GM18499 (cell line): ENCODE data around the gene SOBP.

Experiments used
- ATAC-seq: cut with Tn5 transposase; IDR thresholded peaks from one replicate; pipeline ENCODE4 v1.9.1; 2021; ENCODE audit warnings: moderate number of reproducible peaks; ENCODE audit not compliant: insufficient read depth, unreplicated experiment

Gene SOBP

DNA sequence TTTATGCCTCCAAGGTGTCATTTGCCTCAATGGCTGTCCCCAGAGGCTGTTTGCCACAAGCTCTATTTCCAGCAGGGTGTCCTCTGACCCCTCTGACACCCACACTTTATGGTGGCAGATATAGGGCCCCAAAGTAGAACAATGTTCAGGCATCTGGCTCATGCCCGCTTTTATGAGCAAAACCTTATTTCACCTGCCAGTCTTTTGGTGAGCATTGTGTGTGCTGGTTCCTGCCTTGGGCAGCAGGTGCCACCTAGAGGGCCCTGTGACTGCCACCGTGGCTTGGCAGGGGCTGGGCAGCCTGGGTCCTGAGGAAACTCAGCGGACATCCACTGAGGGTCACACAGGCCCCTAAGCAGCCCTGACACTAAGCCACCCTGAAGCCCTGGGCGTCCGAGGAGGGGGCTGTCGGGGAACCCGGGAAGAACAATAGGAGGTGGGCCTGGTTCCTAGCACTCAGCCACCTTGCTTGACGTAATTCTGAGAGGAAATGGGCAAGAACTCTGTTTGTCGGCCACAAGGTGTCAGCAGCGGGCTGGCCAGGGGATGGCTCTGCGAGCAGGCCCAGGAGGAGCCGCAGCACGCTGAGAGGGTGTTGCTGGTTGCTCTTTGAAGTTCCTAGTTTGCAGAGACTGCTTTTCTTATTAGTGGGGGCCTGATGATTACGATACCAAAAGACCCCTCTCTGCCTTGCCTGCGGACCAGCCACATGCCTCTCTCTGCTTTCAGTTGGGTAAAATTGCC is 185.2 kb downstream of the SOBP start:
- ATAC-seq = peak; percentile 72

DNA sequence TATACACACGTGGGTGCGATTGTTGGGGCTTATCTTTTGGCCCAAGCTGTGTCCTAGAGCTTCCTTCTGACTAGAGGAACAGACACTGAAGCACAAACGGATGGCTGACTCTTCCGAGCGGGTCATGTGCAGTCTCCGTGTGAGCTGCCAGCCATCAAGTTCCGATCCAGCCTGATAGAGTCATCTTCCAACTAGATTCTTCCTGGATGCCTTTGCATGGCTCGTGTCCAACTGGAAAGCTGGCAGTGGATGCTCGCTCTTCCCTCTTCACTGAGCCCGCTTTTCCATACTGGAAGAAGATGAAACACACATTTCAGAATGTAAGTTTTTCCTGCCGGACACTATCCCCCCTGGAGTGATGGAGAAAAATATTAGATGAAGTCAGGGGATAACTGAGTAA is 186.1 kb downstream of the SOBP start:
- no peak for ATAC-seq

DNA sequence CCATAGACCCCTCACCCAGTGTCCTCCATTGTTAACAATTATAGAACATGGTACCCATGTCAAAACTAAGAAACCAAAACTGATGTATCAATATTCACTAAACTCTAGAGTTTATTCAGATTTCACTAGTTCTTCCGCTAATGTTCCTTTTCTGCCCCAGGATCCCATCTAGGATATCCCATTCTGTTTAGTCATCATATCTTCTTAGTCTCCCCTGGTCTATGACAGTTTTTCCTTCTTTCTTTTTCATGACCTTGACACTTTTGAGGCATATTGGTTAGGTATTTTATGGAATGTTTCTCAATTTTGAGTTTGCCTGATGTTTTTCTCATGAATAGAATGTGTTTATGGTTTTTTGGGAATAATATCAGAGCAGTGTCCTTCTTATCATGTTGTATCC is 187.5 kb downstream of the SOBP start:
- no peak for ATAC-seq

DNA sequence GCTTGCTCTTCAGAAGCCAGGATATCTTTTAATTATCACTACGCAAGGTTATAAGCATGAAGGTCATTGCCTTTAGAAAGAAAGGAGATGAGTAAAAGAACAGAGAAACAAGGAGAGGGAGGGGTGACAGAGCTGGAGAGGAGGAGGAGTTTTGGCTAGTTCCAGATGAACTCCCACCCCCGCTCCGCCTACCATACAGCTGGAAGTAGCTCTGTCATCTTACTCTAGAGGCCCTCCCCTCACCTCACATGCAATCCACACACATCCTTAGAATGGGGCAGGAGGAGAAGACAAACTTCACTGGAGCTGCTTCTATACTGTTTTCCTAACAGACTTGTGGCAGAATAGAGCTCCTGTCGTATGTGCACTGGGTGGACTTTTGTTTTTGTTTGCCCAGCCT is 189.5 kb downstream of the SOBP start:
- ATAC-seq = no peak

DNA sequence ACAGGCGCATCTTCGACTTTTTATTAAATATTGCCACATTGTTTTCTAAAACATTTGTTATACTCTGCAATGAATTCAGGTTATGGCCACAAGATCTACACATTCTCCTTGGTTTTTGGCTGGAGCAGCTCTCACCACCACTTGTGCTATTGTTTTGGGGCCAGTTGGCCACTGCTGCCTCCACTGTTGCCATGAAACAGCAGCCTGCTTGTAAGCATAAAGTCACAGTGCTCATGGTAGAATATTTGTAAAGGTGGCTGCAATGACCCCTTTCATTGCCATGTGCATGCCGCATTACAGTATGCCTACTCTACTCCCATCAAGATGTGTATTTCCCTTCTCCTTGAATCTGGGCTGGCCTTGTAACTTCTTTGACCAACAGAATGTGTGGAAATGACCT is 192.8 kb downstream of the SOBP start:
- ATAC-seq = no peak

DNA sequence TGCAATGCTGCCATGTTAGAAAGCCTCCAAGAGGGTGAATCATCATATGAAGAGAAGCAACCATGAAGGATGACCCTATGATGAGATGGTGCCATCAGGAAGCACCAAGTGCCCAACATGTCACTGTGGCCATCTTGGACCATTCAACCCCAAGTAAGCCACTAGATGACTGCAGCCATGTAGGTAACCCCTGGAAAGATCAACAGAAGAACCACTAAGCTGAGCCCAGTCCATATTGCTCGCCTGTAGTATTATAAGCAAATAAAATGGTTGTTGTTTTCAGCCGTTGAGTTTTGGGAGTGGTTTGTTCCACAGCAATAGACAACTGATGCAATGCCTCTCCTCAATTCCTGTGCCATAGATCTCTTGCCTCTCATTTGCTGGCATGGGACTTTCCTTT is 193.3 kb downstream of the SOBP start:
- no peak for ATAC-seq

DNA sequence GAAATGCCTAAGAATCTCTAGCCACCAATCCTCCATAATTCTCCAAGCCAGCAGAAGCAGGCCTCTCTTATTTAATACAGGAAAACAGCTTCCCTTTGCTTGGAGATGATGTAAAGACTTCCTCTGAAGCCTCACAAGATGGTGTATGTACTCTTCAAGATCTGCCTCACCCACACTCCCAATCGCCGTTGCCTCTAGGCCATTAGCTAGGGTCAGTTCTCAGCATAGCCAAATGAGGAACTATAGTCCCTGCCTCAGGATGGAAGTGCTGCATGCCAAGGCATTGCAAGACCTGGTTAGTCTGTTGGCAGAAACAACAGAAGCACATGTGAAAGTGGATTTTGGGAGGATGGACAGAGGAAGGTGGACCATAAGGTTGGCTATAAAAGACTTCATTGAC is 195.1 kb downstream of the SOBP start:
- ATAC-seq = no peak

DNA sequence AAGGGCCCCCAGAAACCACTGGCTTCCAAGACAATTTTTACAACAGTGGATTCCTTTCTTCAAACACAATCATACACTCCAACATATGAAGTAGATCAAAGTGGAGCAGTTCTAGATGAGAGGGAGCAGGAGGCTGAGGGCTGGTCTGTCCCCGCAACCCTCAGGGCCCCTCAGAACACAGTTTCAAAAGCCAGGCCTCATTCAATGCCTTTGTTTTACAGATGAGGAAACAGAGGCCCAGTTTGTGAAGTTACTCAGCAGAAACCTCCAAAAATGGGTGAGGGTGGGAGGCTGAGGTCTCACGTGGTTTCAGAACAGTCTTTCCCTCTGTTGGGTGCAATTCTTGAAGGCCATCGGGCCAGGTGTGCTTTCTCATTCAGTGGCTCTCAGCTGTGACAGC is 199.3 kb downstream of the SOBP start:
- ATAC-seq = no peak

DNA sequence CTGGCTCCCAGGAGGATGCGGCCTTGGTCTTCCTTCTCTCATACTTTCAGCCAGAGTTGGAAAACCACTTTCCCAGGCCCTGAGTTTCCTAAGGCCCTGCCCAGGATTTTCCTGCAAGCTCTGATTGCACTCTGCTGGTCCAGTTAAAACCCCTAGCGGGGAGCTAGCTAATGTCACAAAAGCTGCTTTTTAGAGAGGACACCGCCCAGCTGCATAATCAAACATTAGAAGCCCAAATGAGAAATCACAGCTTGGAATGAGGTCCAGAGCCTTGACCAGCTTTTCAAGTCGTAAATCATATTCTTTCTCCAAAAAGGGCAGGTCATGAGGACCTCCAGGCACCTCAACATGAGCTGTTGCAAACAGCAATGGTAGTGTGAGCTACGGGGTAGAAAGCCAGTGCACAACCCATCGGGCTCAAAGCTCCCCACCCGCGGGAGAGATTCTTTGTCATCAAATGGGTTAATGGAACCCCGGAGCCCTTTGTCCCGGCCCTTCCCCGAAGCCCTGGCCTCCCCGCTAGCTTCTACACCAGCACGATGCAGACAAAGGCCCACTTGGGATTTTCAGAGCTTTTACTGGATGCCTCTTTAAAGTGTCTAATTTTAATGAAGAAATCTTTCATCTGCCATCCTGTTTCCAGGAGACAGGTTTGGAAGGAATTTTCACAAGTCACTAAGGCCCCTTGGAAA is 200.2 kb downstream of the SOBP start:
- ATAC-seq = no peak

DNA sequence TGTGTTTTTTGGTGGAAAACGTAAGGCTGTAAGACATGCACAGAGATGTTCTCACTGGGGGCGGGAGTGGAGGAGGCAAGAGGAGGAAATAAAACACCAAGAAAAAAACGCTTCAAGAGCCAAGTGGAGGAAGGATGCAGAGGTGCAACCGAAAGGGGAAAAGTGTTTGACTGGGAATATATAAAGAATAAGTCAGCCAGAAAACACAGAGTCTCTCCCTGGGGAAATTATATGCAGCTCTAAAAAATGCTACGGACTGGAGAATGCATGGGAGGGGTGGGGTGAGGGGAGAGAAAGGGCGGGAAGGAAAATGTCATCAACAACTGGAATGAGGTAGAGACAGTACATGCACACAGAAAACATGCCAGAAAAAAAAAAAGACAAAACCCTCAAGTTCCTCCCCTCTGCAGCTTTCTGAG is 200.7 kb downstream of the SOBP start:
- no peak for ATAC-seq

DNA sequence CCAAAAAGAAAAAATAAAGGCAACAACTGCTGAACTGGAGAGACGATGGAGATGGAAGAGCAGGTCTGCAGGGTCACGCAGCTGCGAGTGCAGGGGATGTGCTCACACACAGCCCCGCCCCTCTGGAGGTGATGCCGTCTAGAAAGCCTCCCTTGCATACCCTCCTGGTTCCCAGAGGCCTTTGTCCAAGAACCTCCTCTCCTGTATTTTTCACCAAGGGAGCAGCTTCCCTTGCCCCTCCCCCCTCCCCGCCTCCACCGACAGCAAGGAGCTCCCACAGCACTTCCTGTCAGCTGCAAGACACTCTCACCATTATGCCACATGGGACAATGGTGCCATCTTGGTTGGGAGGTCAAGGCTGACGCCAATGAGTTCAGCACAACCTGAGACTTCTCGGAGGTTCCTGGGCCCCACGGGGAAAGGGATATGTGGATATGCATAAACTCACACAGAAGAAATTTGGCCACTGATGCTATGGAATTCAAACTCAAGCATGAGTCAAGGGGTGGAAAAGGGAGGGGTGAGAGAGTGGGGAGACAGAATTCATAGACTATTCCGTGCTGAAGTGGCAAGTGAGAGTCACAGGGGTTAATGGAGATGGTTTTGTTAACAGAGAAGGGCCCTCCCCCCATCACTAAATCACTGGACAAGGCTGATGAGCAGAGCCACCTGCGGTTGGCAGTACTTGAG is 201.3 kb downstream of the SOBP start:
- no peak for ATAC-seq

DNA sequence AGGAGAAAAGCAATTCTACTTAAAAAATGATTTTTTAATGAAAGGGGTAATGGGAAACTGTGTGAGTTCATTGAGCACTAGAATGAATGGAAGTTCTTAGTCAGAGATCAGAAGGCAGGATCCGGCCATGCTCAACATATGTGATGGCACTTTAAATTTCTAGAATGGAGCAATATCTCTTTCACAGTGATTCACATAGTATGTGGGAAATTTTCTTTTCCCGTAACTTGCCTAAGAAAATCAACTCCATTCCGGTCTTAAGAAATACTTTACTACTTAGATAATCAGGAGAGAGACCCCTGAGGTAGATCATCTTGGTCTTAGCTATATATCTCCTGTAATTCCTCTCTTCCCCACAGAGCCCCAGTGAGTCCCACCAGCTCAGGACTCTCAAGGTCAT is 202.4 kb downstream of the SOBP start:
- no peak for ATAC-seq

DNA sequence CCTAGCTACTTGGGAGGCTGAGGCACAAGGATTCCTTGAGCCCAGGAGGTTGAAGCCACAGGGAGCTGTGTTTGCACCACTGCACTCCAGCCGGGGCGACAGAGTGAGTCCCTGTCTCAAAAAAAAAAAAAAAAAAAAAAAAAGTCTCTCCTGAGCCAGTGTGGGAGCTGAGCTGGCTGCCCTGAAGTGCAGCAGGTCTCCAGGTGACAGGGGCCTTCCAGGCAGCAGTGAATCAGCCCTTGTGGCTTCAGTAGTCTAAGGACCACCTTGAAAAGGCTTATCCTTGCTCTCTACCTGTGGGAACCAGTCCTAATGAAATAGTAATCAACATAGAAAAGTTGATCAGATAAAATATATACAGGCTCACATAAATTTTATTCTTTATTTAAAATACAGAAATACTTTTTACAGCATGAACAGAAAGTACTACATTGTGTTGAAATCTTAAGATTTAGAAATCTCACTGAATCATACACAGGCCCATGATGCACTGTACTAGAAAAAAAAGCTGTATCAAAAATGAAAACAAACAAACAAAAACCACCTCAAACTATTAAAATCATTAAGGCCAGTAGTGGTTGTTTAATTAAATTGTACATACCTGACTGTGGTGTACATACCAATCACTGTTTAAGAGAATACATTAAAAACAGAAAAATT is 205.3 kb downstream of the SOBP start:
- ATAC-seq = no peak

DNA sequence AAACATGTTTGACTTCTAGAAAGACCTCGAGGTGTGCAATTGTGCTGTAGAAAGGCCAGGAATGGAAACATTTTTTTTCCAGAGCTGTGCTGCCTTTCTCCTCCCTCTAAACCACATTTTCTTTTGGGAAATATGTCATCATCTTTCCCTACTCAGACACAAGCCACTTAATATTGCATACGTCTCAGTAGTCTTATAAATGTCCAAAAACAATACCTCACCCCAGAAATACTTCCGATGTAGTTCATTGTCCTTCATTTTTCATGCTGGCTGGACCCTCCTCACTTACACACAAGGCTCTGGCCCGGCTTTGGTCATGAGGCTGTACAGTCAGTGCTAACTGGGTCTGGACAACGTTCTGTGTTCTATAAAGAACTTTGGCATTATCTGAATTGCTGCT is 207.8 kb downstream of the SOBP start:
- ATAC-seq = no peak

DNA sequence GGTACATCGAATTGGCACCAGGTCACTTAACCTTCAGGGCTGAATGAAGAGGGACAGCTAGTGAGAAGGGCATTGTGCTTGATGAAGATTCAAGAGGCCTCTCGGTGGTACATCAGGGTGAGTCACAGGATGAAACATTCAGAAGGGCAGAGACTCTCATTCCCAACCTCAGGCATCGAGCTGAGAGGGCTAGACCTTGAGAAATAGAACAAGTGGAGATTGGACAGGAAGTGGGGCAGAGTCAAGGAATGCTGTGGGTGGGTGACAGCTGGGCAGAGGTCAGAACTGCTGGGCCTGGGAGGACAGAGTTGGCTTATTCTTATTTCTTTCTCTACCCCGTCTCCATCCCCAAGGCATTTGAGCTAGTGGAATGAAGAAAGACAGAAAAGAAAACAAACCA is 208.2 kb downstream of the SOBP start:
- no peak for ATAC-seq

DNA sequence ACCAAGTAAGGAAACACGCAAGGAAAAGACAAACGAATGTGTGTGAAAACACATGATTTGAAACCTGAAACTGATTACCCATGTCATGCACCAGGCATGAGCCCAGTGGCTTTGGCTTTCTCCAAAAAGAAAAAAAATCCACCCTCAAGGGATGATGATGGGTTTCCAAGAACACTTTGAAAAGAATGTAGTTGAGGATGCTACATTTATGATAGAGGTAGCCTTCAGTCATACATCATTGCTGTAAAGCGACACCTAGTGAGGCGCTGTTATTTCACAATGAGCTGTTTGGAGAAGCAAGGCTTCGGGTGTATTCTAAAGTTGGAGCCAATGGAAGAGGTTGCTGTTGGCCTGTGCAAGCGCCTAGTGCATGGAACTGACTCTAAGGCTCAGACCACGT is 209.3 kb downstream of the SOBP start:
- ATAC-seq = no peak

DNA sequence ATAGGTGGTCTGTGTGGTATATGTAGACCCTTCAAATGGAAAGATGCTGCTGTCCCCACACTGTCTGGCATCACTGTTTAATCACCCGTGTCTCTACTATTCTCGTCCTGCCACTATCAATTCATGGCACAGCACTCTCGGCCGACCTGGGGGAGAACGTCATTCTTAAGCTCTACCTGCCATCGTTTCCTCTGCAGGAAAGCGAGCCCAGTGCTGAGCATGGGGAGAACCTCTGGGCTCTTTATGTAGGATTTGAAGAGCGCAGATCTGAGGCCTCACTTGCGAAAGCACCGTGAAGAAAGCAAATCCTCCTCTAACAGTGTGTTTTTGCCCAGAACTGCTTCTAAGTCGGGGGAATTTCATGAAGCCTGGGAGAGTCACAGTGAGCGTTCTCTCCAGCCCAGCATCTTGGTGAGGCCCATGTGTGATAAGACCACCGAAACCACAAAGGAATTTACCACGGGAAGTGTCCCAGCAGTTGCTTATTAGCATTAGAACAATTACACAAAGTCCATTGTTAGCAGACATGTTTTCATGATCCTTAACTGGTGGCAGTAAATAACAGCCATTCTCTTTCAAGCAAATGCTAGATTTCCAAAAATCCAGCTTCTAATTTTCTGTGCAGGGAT is 209.9 kb downstream of the SOBP start:
- no peak for ATAC-seq

DNA sequence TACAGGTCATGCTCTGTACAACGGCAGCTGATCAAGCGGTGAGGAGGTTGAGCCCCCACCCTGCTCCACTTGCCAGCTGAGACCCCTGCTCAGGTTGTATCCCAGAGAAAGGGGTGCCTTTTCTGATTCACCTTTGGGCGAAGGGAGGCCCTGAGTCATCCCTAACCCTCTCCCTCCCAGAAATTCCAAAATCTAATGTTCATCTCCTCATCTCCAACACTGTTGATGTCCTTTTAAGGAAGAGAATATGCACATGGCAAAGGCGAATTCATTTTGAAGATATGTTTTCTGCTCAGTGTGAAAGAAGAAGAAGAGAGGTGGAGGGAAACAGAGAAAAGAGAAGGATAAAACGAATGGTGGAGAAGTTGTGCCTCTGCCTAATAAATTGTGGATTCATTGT is 213.7 kb downstream of the SOBP start:
- no peak for ATAC-seq

DNA sequence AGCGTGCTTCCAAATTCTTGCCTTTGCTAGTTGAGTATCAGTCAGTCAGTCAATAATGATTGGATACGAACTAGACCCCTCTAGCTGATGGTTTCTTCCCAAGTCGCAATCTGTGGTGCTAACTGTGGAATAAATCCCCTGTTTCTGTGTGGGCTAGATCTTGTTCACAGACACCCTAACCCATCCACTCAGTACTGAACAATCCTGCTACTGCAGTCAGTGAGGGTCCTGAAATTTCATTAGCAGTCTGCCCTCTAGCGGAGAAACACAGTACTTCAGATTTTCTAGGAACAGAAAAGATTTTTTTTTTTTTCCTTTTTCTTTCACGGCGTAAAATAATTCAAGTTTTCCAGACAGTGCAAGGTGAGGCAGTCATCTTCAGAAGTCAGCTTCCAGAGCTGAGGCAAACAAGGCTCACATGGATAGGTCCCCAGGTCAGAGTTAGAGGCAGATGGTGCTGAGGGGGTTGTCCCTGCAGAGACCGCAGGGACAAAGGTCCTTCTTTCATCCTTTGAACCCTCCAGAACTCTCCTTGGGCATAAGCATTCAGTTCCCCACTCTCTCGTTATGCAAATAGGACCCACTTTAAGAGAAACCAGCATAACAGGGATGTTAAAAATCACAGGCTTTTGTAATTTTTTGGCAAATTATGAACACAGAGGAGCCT is 214.6 kb downstream of the SOBP start:
- no peak for ATAC-seq

DNA sequence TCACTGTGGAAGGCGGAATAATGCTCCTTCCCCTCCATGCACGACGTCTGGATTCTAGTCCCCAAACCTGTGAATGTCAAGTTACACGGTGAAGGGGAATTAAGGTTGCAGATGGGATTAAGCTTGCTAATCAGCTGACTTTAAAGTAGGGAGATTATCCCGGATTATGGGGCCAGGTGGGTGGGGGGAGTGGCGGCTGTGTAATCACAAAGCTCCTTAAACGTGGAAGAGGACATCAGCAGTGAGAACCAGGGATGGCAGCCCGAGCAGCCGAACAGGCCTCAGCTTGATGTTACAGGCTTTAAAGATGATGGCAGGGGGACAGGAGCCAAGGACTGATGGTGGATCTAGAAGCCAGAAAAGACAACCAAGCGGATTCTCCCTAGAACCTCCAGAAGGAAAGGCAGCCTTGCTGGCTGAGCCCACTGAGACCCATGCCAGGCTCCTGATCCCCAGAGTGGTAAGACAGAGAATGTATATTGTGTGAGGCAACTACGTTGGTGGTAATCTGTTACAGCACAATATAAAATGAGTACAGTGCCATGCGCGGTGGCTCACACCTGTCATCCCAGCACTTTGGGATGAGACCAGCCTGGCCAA is 216.7 kb downstream of the SOBP start:
- ATAC-seq = no peak
